Gastroesophageal sphincter (tissue), 3 donors: ENCODE data around the gene LONRF2.

Source experiments
- EP300 ChIP-seq: sonication (generic); formaldehyde crosslinking; IDR thresholded peaks from one replicate; pipeline ENCODE4 v1.6.1; 2017; ENCODE audit warnings: antibody characterized with exemption, mild to moderate bottlenecking
- POLR2AphosphoS5 ChIP-seq: sonication (generic); formaldehyde crosslinking; IDR thresholded peaks from one replicate; pipeline ENCODE4 v1.6.1; 2017; ENCODE audit warnings: antibody characterized with exemption
- TF ChIP-seq, protein P1 (sequence below), 4 experiments: fragments of 200-600 bp in 2 of 4; fragments of 450-650 bp in 2 of 4; sonication (generic) in 1 of 4; IDR thresholded peaks; one replicate each; pipeline ENCODE4 v1.5.1; 2017 to 2019; ENCODE audit warnings: antibody characterized with exemption in 4 of 4, mild to moderate bottlenecking in 2 of 4, moderate library complexity in 2 of 4

DNA sequence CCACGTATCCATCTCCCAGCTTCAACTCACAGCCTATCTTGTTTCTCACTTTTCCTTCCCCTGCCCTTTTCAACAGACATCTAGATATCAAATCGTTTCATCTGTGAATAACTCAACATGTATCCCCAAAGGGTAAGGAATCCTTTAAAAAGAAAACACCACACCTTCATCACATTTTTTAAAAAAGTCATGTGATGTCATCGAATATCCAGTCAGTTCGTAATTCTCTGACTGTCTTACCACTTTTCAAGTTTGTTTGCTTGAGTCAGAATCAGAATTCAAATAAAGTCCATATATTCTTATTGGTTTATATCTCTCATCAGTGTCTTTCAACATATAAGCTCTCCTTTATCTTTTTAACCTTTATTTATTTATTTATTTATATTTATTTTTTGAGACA, 5.4 kb upstream of the LONRF2 start:
- TF ChIP-seq, protein P1, sequence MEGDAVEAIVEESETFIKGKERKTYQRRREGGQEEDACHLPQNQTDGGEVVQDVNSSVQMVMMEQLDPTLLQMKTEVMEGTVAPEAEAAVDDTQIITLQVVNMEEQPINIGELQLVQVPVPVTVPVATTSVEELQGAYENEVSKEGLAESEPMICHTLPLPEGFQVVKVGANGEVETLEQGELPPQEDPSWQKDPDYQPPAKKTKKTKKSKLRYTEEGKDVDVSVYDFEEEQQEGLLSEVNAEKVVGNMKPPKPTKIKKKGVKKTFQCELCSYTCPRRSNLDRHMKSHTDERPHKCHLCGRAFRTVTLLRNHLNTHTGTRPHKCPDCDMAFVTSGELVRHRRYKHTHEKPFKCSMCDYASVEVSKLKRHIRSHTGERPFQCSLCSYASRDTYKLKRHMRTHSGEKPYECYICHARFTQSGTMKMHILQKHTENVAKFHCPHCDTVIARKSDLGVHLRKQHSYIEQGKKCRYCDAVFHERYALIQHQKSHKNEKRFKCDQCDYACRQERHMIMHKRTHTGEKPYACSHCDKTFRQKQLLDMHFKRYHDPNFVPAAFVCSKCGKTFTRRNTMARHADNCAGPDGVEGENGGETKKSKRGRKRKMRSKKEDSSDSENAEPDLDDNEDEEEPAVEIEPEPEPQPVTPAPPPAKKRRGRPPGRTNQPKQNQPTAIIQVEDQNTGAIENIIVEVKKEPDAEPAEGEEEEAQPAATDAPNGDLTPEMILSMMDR (IDR thresholded peaks at IDR 0.05): no peak
- no peak for TF ChIP-seq POLR2AphosphoS5
- TF ChIP-seq EP300: no peak
